Tibial nerve (tissue), 4 donors: ENCODE results near the gene LBH. TPM values are rescaled to one million over a fixed set of nuclear protein-coding genes. Genes with fewer than 3 reads are reported as not detected.

Source experiments
- DNase-seq, 2 donors: peaks; one replicate each; pipeline ENCODE4 v3.0.0-alpha.2; 2019; ENCODE audit warnings: low spot score in 2 of 2
- H3K27ac ChIP-seq, 4 donors: fragments of 200-600 bp; sonication (generic) in 3 of 4; one replicate each; pipeline ENCODE4 v1.5.1; 2017 to 2019; ENCODE audit warnings: mild to moderate bottlenecking in 1 of 4
- H3K27me3 ChIP-seq, 2 donors: fragments of 200-600 bp; sonication (generic) in 1 of 2; one replicate each; pipeline versions ENCODE4 v1.5.1 to v1.6.0; 2017 to 2019
- H3K36me3 ChIP-seq, 3 donors: fragments of 200-600 bp; sonication (generic); one replicate each; pipeline ENCODE4 v1.5.1; 2018 to 2019
- H3K4me1 ChIP-seq, 4 donors: fragments of 200-600 bp; sonication (generic) in 3 of 4; one replicate each; pipeline ENCODE4 v1.5.1; 2017 to 2019
- H3K4me3 ChIP-seq, 4 donors: fragments of 200-600 bp; sonication (generic) in 3 of 4; one replicate each; pipeline ENCODE4 v1.5.1; 2017 to 2019; ENCODE audit warnings: mild to moderate bottlenecking in 1 of 4, moderate library complexity in 1 of 4
- H3K9me3 ChIP-seq, 4 donors: fragments of 200-600 bp; sonication (generic) in 3 of 4; one replicate each; pipeline ENCODE4 v1.5.1; 2017 to 2019
- EP300 ChIP-seq, 2 donors: sonication (generic); formaldehyde crosslinking; IDR thresholded peaks; one replicate each; pipeline ENCODE4 v1.6.1; 2017; ENCODE audit warnings: antibody characterized with exemption in 2 of 2, mild to moderate bottlenecking in 1 of 2
- POLR2A ChIP-seq, 2 donors: fragments of 450-650 bp; IDR thresholded peaks; one replicate each; pipeline ENCODE4 v1.6.1; 2017; ENCODE audit warnings: antibody characterized with exemption in 2 of 2, mild to moderate bottlenecking in 2 of 2, moderate library complexity in 2 of 2
- WGBS, 2 donors: methylation state at CpG; one replicate each; pipeline ENCODE4 v1.1.5; 2018; 5-methylcytosine and 5-hydroxymethylcytosine counted together
- total RNA-seq, 4 donors: library from RNA; depleted of rRNA; stranded (reverse); fragments of >200 nt; gene quantifications; one replicate each; pipeline ENCODE4 v1.1.0, GENCODE V29; 2016
- TF ChIP-seq, protein P1 (sequence below), 5 experiments: fragments of 200-600 bp in 3 of 5; fragments of 450-650 bp in 2 of 5; sonication (generic) in 3 of 5; IDR thresholded peaks; one replicate each; pipeline ENCODE4 v1.5.1; 2016 to 2019; ENCODE audit warnings: antibody characterized with exemption in 5 of 5, mild to moderate bottlenecking in 3 of 5, moderate library complexity in 2 of 5

The LBH gene
- total RNA-seq, 4 donors from 2014 or later, result 12.7 to 31.6 (median 21.5) TPM

GRCh38 chr2:30287190-30287840 is 56.0 kb downstream of the LBH start:
- TF ChIP-seq POLR2A (IDR thresholded peaks at IDR 0.05) (no peak), EP300 (IDR thresholded peaks at IDR 0.05) (no peak)
- TF ChIP-seq, protein P1, sequence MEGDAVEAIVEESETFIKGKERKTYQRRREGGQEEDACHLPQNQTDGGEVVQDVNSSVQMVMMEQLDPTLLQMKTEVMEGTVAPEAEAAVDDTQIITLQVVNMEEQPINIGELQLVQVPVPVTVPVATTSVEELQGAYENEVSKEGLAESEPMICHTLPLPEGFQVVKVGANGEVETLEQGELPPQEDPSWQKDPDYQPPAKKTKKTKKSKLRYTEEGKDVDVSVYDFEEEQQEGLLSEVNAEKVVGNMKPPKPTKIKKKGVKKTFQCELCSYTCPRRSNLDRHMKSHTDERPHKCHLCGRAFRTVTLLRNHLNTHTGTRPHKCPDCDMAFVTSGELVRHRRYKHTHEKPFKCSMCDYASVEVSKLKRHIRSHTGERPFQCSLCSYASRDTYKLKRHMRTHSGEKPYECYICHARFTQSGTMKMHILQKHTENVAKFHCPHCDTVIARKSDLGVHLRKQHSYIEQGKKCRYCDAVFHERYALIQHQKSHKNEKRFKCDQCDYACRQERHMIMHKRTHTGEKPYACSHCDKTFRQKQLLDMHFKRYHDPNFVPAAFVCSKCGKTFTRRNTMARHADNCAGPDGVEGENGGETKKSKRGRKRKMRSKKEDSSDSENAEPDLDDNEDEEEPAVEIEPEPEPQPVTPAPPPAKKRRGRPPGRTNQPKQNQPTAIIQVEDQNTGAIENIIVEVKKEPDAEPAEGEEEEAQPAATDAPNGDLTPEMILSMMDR (IDR thresholded peaks at IDR 0.05), result no peak
- Histone ChIP-seq H3K9me3 (no peaks in the 10 kb centered on the region), H3K4me1 (peaks cover 0 to 4% (median 0%) of the 10 kb centered on the region in 4 donors), H3K27me3 (no peaks in the 10 kb centered on the region), H3K27ac (no peak overlapping the region), H3K4me3 (no peak overlapping the region), H3K36me3 (no peaks in the 10 kb centered on the region)
- DNase-seq, result no peak
- WGBS, 2 donors, result 88 to 90% methylated on average over 1 of the region's 1 CpG

DNA sequence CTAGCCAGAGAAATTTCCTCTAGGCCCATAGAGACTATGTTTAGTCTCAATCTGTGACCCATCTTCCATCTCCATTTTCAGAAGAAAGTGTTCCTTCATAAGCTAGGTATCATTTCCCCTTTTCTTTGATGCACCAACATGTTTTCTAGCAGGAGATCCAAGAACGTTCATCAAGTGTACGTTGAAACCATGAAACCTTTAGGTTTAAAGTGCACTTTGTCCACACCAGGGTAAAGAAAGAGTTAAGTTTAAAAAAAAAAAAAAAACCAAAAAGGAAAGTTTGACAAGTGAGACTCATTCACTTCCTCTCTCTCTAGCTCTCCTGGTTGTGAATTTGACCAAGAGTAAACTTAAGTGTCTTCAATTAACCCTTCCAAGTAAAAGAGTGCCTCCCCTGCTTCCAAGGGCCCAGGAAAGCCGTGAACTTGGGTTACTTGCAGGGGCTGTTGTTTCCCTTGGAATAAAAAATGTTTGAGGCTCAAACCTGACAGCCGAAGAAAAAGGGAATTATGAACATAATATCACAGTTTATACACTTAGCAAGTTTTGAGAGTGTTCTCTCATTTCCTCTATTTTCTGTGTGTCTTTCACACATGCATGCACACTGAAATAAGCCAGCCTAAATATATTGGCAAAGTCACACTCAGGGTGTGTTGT is 56.7 kb downstream of the LBH start:
- peaks cover 0 to 4% (median 0%) of the 10 kb centered on the region in 4 donors for H3K4me1 ChIP-seq
- TF ChIP-seq POLR2A (IDR thresholded peaks at IDR 0.05) (no peak), EP300 (IDR thresholded peaks at IDR 0.05) (no peak)
- TF ChIP-seq, protein P1 (IDR thresholded peaks at IDR 0.05), result no peak
- H3K9me3 ChIP-seq, result no peaks in the 10 kb centered on the region
- WGBS, 2 donors, result 61 to 70% methylated on average over 4 of the region's 4 CpGs
- no peak overlapping the region for H3K4me3 ChIP-seq
- H3K36me3 ChIP-seq, result no peaks in the 10 kb centered on the region
- no peak overlapping the region for H3K27ac ChIP-seq
- no peaks in the 10 kb centered on the region for H3K27me3 ChIP-seq
- DNase-seq, result no peak

DNA sequence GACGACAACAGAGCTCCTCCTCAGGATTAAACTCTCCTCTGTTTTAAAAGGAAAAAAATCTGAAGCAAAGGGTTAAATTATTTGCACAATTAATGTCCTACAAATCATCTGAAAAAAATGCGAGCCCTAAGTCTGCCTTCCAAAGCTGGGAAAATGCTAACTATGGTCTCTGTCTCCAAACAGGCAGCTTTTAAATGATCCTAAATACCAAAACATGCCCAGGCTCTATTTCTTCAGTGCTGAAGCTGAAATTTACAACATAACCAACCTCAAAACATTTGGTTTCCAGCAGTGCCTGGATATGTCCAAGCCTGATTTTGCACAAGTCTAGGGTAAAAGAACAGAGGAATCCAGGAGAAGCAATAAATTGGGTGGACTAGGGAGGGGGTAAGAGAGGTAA is 57.2 kb downstream of the LBH start:
- Histone ChIP-seq H3K4me3 (no peak overlapping the region), H3K27me3 (no peaks in the 10 kb centered on the region), H3K27ac (no peak overlapping the region), H3K9me3 (no peaks in the 10 kb centered on the region), H3K4me1 (peaks cover 0 to 4% (median 0%) of the 10 kb centered on the region in 4 donors), H3K36me3 (no peaks in the 10 kb centered on the region)
- TF ChIP-seq POLR2A (IDR thresholded peaks at IDR 0.05) (no peak), EP300 (IDR thresholded peaks at IDR 0.05) (no peak)
- TF ChIP-seq, protein P1 (IDR thresholded peaks at IDR 0.05), result no peak
- DNase-seq, result no peak
- 38 to 43% methylated on average over 2 of the region's 2 CpGs for WGBS, 2 donors

- H3K27ac ChIP-seq, result no peak overlapping the region
- H3K36me3 ChIP-seq, result no peaks in the 10 kb centered on the region
- WGBS, 2 donors, result 70 to 71% methylated on average over 12 of the region's 12 CpGs
- H3K27me3 ChIP-seq, result no peaks in the 10 kb centered on the region
- no peak for DNase-seq
- peaks cover 0 to 4% (median 0%) of the 10 kb centered on the region in 4 donors for H3K4me1 ChIP-seq
- TF ChIP-seq POLR2A (IDR thresholded peaks at IDR 0.05), result no peak
- no peak for TF ChIP-seq EP300 (IDR thresholded peaks at IDR 0.05)
- TF ChIP-seq, protein P1 (IDR thresholded peaks at IDR 0.05), result no peak
- H3K4me3 ChIP-seq, result no peak overlapping the region
- no peaks in the 10 kb centered on the region for H3K9me3 ChIP-seq
Observed at GRCh38 chr2:30293303-30293921, 62.1 kb downstream of the LBH start.

GRCh38 chr2:30294133-30294532 is 62.8 kb downstream of the LBH start:
- no peaks in the 10 kb centered on the region for H3K27me3 ChIP-seq
- WGBS, 2 donors, result 94 to 96% methylated on average over 5 of the region's 5 CpGs
- H3K4me3 ChIP-seq, result no peak overlapping the region
- H3K36me3 ChIP-seq, result no peaks in the 10 kb centered on the region
- no peaks in the 10 kb centered on the region for H3K9me3 ChIP-seq
- TF ChIP-seq, protein P1 (IDR thresholded peaks at IDR 0.05), result no peak
- TF ChIP-seq POLR2A (IDR thresholded peaks at IDR 0.05) (no peak), EP300 (IDR thresholded peaks at IDR 0.05) (no peak)
- no peak for DNase-seq
- H3K4me1 ChIP-seq, result no peaks in the 10 kb centered on the region
- H3K27ac ChIP-seq, result no peak overlapping the region
